IMR-90 (cell line): ENCODE results near the gene WIPF2. TPM values are rescaled to one million over a fixed set of nuclear protein-coding genes. Genes with fewer than 3 reads are reported as not detected.

Experiments used
- ATAC-seq: fragments of 200-7000 bp; cut with Tn5 transposase; 2 replicates; pipeline ENCODE4 v1.9.1; 2020; ENCODE audit warnings: low read depth, mild to moderate bottlenecking, moderate library complexity
- BruUV-seq: library from RNA; stranded (reverse); fragments of 400-500 nt; replicated peaks from 2 replicates; lab custom pipeline; 2021; lab: Mats Ljungman, UMichigan
- CTCF ChIA-PET: fragments of 300-600 bp; formaldehyde crosslinking; extraction: SDS; loops from one replicate; lab custom pipeline; 2021; ENCODE audit warnings: antibody characterized with exemption; lab: Yijun Ruan, JAX
- POLR2A ChIA-PET: fragments of 300-600 bp; sonication (Branson Sonifier 250); formaldehyde crosslinking; loops from one replicate; lab custom pipeline; 2022; ENCODE audit warnings: antibody characterized with exemption; ENCODE audit not compliant: unreplicated experiment; lab: Charles Lee
- DNase-seq: peaks from one replicate; pipeline ENCODE4 v3.0.0; 2013
- H2AFZ ChIP-seq: replicated peaks from 2 replicates; pipeline ENCODE3; 2013; ENCODE audit warnings: low read length, mild to moderate bottlenecking; ENCODE audit not compliant: poor library complexity
- H2AK5ac ChIP-seq: 2 replicates; pipeline ENCODE4 v1.6.1; 2013; ENCODE audit warnings: low read depth, low read length, inconsistent platforms
- H2AK9ac ChIP-seq: replicated peaks from 2 replicates; pipeline ENCODE3; 2013; ENCODE audit warnings: mild to moderate bottlenecking, low read depth, low read length, moderate library complexity; ENCODE audit not compliant: poor library complexity
- H2BK120ac ChIP-seq: 2 replicates; pipeline ENCODE4 v1.6.1; 2013; ENCODE audit warnings: low read depth, low read length, inconsistent platforms
- H2BK15ac ChIP-seq: 3 replicates; pipeline ENCODE4 v1.6.1; 2013; ENCODE audit warnings: low read depth, low read length, inconsistent platforms
- H2BK20ac ChIP-seq: 2 replicates; pipeline ENCODE4 v1.6.1; 2013; ENCODE audit warnings: low read depth, mild to moderate bottlenecking, inconsistent platforms, low read length, moderate library complexity
- H2BK5ac ChIP-seq: 2 replicates; pipeline ENCODE4 v1.6.1; 2013; ENCODE audit warnings: mild to moderate bottlenecking, low read depth, low read length, inconsistent platforms; ENCODE audit not compliant: poor library complexity, severe bottlenecking
- H3K14ac ChIP-seq: replicated peaks from 2 replicates; pipeline ENCODE4 v1.6.1; 2013; ENCODE audit warnings: low read depth, low read length, inconsistent platforms
- H3K18ac ChIP-seq: 2 replicates; pipeline ENCODE4 v1.6.1; 2013; ENCODE audit warnings: low read depth, low read length, control low read depth
- H3K23ac ChIP-seq: 2 replicates; pipeline ENCODE4 v1.6.1; 2013; ENCODE audit warnings: low read depth, low read length, inconsistent platforms
- H3K27ac ChIP-seq: 2 replicates; pipeline ENCODE4 v1.5.1; 2013; ENCODE audit warnings: mild to moderate bottlenecking, control low read depth, low read length; ENCODE audit not compliant: insufficient read depth
- H3K27me3 ChIP-seq: 2 replicates; pipeline ENCODE4 v1.6.1; 2013; ENCODE audit warnings: low read length; ENCODE audit not compliant: control insufficient read depth, insufficient read depth
- H3K36me3 ChIP-seq: 2 replicates; pipeline ENCODE4 v1.6.1; 2013; ENCODE audit warnings: low read length, mixed read lengths; ENCODE audit not compliant: control insufficient read depth, insufficient read depth
- H3K4ac ChIP-seq: 2 replicates; pipeline ENCODE4 v1.6.1; 2013; ENCODE audit warnings: low read depth, low read length, inconsistent platforms
- H3K4me1 ChIP-seq: 2 replicates; pipeline ENCODE4 v1.6.1; 2013; ENCODE audit warnings: low read length, mixed read lengths; ENCODE audit not compliant: control insufficient read depth, insufficient read depth
- H3K4me2 ChIP-seq: 2 replicates; pipeline ENCODE4 v1.6.1; 2013; ENCODE audit warnings: low read depth, mild to moderate bottlenecking, control low read depth, low read length, moderate library complexity
- H3K4me3 ChIP-seq: 2 replicates; pipeline ENCODE4 v1.5.1; 2013; ENCODE audit warnings: low read depth, mild to moderate bottlenecking, control low read depth, low read length, moderate library complexity; ENCODE audit not compliant: insufficient read depth
- H3K56ac ChIP-seq: 2 replicates; pipeline ENCODE4 v1.6.1; 2013; ENCODE audit warnings: low read length, inconsistent platforms; ENCODE audit not compliant: insufficient read depth; ENCODE audit errors: extremely low read depth
- H3K79me1 ChIP-seq, 2 experiments: 2 replicates each; pipeline ENCODE4 v1.6.1; 2013; ENCODE audit warnings: low read length in 2 of 2, inconsistent platforms in 1 of 2, low read depth in 1 of 2
- H3K9ac ChIP-seq: 2 replicates; pipeline ENCODE4 v1.6.1; 2013; ENCODE audit warnings: low read depth, low read length, control low read depth
- H3K9me1 ChIP-seq: 2 replicates; pipeline ENCODE4 v1.6.1; 2013; ENCODE audit warnings: low read length, inconsistent platforms; ENCODE audit not compliant: insufficient read depth
- H3K9me3 ChIP-seq: 2 replicates; pipeline ENCODE4 v1.6.1; 2013; ENCODE audit warnings: low read length; ENCODE audit not compliant: control insufficient read depth, insufficient read depth
- H4K20me1 ChIP-seq: 2 replicates; pipeline ENCODE4 v1.6.1; 2013; ENCODE audit warnings: low read length, inconsistent platforms; ENCODE audit not compliant: insufficient read depth
- H4K5ac ChIP-seq: 2 replicates; pipeline ENCODE4 v1.6.1; 2013; ENCODE audit warnings: mild to moderate bottlenecking, low read depth, low read length, control low read depth
- H4K8ac ChIP-seq, 2 experiments: 2 replicates each; pipeline ENCODE4 v1.6.1; 2013; ENCODE audit warnings: low read depth in 2 of 2, low read length in 2 of 2, control low read depth in 1 of 2, inconsistent platforms in 1 of 2
- H4K91ac ChIP-seq: 2 replicates; pipeline ENCODE4 v1.6.1; 2013; ENCODE audit warnings: low read depth, low read length, inconsistent platforms; ENCODE audit not compliant: insufficient read depth
- MAZ ChIP-seq: IDR thresholded peaks from 2 replicates; pipeline ENCODE4 v1.6.1; 2012; ENCODE audit warnings: low read depth, mild to moderate bottlenecking, low read length, improper control_type of control experiment, moderate library complexity, borderline replicate concordance
- MXI1 ChIP-seq: IDR thresholded peaks from 2 replicates; pipeline ENCODE4 v1.6.1; 2012; ENCODE audit warnings: low read depth, mild to moderate bottlenecking, low read length, moderate library complexity, borderline replicate concordance
- POLR2A ChIP-seq: IDR thresholded peaks from 2 replicates; pipeline ENCODE4 v1.6.1; 2012; ENCODE audit warnings: mild to moderate bottlenecking, low read depth, low read length
- RCOR1 ChIP-seq: IDR thresholded peaks from 2 replicates; pipeline ENCODE4 v1.6.1; 2012; ENCODE audit warnings: mild to moderate bottlenecking, low read length, improper control_type of control experiment; ENCODE audit not compliant: insufficient replicate concordance
- WGBS, 2 experiments: methylation state at CpG; one replicate each; pipeline versions ENCODE4 v1.1.5 to v1.1.7; 2013; ENCODE audit warnings: missing lambda C conversion rate in 2 of 2; ENCODE audit not compliant: insufficient read length in 1 of 2; ENCODE audit errors: extremely low coverage in 2 of 2; 5-methylcytosine and 5-hydroxymethylcytosine counted together
- dilution Hi-C: fragments of 300-500 bp; cut with HindIII; formaldehyde crosslinking; loops from one replicate; pipeline ENCODE4 v1.14.3; 2018; ENCODE audit warnings: low sequenced_read_pairs; ENCODE audit not compliant: unreplicated experiment
- in situ Hi-C: fragments of 300-500 bp; cut with MboI; formaldehyde crosslinking; loops from 3 replicates; pipeline ENCODE4 v1.14.3; 2019; ENCODE audit warnings: low sequenced_read_pairs, inconsistent platforms, mixed read lengths
- intact Hi-C: fragments of 100-400 bp; cut with micrococcal nuclease; formaldehyde crosslinking; loops from 2 replicates; pipeline ENCODE4 v1.10.0; 2022
- polyA plus RNA-seq, 3 experiments: library from polyadenylated mRNA; depleted of rRNA; stranded (reverse); fragments of >200 nt; gene quantifications; 2 replicates each; pipeline ENCODE4 v1.2.3, GENCODE V29; 2012; ENCODE audit warnings: low replicate concordance in 1 of 3
- total RNA-seq: library from RNA; depleted of rRNA; stranded (reverse); fragments of >200 nt; gene quantifications from 2 replicates; pipeline ENCODE4 v1.2.3, GENCODE V29; 2012

The WIPF2 gene
- total and polyA plus RNA-seq, 2 of the 4 experiments (the other 2 are of a cell fraction) = 2.0 to 8.9 TPM

DNA sequence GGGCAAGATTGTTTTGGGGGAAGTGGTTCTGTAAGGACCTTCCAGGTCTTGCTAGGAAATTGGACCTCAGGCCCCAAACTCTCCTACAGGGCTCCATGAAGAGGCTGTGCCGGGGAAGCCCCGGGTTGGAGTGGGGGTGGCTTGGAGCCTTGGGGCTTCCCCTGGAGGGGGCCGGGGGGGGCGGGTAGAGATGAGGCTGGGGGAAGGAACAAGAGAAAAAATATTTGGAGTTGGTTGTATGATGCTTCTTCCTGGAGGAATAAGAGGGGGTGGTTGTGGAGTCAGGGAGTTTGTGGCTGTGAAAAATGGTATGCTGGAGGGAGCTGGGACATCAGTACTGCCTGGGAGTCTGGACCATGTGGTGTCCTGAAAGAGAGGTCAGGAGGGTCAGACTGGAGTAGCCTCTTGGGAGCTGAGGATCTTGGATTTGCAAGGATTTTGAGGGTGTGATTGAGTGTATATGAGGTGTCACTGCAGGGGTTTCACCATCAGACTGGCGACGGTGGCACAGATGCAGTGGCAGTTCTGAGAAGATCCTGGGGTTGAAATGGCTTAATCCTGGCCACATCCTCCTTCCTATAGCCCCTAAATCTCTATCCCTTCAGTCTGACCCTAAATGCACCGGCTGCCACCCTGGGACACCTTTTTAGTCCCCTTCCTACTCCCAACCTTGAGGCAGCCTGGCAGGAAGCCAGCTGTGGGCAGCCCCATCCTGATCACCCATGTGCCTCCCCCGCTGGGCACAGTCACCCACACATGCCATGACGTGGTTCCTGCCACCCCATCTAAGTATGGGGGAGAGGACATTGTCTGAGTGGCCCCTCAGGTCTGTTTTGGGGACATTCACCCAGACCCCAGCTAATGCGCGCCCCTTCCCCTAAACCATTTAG, 100.8 kb downstream of the WIPF2 start (continued):
- TF ChIP-seq RCOR1 (no peak), MXI1 (no peak), POLR2A (no peak)

DNA sequence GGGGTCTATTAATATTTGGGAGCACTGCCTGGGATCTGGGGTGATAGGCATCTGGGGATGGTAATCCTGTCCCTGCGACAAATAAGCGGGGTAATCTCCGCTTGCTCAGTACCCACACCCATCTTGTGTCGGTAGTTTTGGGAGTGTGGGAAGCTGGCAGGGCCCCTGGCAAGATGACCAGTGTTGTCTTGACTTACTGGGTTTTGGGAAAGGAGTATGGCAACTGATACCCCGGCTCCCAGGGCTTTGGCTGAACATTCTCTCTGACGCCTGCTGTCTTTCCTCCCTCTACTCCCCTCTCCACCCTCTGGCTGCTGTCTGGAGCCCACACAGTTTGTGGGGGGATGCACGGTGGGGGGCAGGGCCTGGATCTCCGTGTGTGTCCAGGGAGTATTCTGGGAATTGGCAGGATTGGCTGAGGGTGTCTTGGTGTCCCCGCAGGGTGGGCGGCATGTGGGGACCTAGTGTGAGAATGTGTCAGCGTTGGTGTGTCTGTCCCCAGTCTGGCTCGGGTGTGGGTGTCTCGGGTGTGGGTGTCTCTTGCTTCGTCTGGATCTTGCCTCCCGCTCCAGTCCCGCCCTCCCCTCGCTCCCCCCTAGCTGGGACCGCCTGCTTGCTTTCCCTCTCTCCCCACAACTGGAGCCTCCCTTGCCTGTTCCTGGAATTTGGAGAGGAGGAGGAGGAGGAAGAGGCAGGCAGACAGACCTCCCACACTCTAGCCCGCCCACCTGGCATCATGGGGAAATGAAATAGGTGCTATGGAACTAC, 101.8 kb downstream of the WIPF2 start:
- ChIA-PET CTCF (interaction anchor here (1.1 to 2.1 kb wide), 2 partner anchors 16 to 18 kb away, joined by 3 to 6 read pairs; no protein-coding TSS in a partner anchor), POLR2A (no interaction called here)
- H3K9me3 ChIP-seq = no peaks in the 10 kb centered on the region
- H3K4me3 ChIP-seq = no peak overlapping the region
- H4K5ac ChIP-seq = peak overlapping the region; percentile 5; the same call in 1 of the 2 replicates
- H3K23ac ChIP-seq = peak overlapping the region; percentile 66; the same call in 1 of the 2 replicates
- no peak overlapping the region for H2BK120ac ChIP-seq
- peaks cover 41% of the 10 kb centered on the region for H3K9me1 ChIP-seq
- H3K9ac ChIP-seq = no peak overlapping the region
- H3K56ac ChIP-seq = no peak overlapping the region
- no peak for ATAC-seq
- H4K91ac ChIP-seq = no peak overlapping the region
- H3K27ac ChIP-seq = peak overlapping the region; percentile 10; the same call in 1 of the 2 replicates
- no peak overlapping the region for H3K18ac ChIP-seq
- TF ChIP-seq RCOR1 = no peak
- peak; percentile 8; the same call in 1 of the 2 replicates for TF ChIP-seq MAZ
- in situ Hi-C loops (no loop called here), dilution Hi-C loops (no loop called here), intact Hi-C loops (no loop called here)
- peak overlapping the region; percentile 13 for H3K14ac ChIP-seq
- peak overlapping the region; percentile 59; the same call in 1 of the 2 replicates for H3K4me2 ChIP-seq
- WGBS, 2 experiments = no CpG with 5 or more reads among the region's 19 CpGs
- peak overlapping the region in 1 of 2 experiments; percentile 53; a peak in 1 of 4 replicates for H4K8ac ChIP-seq
- H3K4ac ChIP-seq = peak overlapping the region; percentile 63
- peak overlapping the region; percentile 21; the same call in 1 of the 3 replicates for H2BK15ac ChIP-seq
- H3K27me3 ChIP-seq = no peaks in the 10 kb centered on the region
- peak overlapping the region; percentile 21 for H2AK9ac ChIP-seq
- DNase-seq = no peak
- peak overlapping the region; percentile 10 for H2AFZ ChIP-seq
- peak overlapping the region; percentile 4 for H2BK5ac ChIP-seq
- H3K79me1 ChIP-seq = peaks cover 17 to 89% of the 10 kb centered on the region in 2 experiments
- peak overlapping the region; percentile 22; the same call in 1 of the 2 replicates for H2BK20ac ChIP-seq
- peaks cover 57% of the 10 kb centered on the region for H4K20me1 ChIP-seq
- H2AK5ac ChIP-seq = peak overlapping the region; percentile 72
- peaks cover 60% of the 10 kb centered on the region for H3K4me1 ChIP-seq
- BruUV-seq = no TSS peak
- no peaks in the 10 kb centered on the region for H3K36me3 ChIP-seq
